Measurements from ENCODE around the gene L3MBTL3.
A peak's percentile ranks its signal among the peaks of the same experiment; 100 is the strongest.
"Not testable (repeated sequence)": the region's sequence is repeated elsewhere in the genome, so short reads cannot be mapped to it uniquely, and the experiment has no call there.

The L3MBTL3 gene

DNA sequence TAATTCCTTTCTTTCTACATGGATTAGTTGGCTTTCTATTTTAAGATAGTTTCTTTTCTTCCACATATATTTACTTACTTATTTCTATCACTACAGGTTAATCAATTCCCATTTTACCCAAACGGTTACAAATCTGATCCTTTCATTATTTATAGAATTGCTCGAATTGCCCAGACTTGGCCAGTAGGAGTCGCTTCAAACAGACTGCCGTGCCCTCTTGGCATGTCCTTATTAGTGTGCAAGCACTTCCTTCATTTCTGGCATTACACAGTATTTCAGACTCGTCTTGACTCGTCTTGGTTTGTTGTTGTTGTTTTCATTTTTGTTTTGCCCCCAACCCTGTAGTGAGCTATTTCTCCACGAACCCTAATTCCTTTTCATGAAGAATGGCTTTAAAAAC lies 129.8 kb downstream of the L3MBTL3 start:
- Mint-ChIP-seq H3K27ac (no peak overlapping the region), H3K4me3 (no peak overlapping the region), H3K27me3 (no peaks in the 10 kb centered on the region), H3K36me3 (peaks cover 18 to 32% of the 10 kb centered on the region in 2 donors), H3K9me3 (peaks cover 2 to 3% of the 10 kb centered on the region in 2 donors), H3K4me1 (no peaks in the 10 kb centered on the region)
- DNase-seq, result no peak
- ATAC-seq (replicated peaks), result peak in 1 of 2 donors; percentile 39

DNA sequence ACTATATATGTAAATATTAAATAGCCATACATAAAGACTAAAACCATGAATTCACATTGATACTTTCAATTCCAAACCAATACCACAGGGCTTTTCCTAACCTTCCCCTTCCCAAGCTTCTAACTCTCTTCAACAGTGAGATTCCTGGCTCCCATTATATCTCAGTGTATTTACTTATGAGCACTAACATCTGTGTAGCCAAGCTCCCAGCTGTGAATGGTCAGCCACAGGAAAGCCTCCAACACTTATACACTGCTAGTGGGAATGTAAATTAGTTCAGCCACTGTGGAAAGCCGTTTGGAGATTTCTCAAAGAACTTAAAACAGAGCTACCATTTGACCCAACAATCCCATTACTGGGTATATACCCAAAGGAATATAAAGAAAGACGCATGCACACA lies 130.6 kb downstream of the L3MBTL3 start:
- not testable (repeated sequence) for H3K4me3 Mint-ChIP-seq, H3K27ac Mint-ChIP-seq, DNase-seq

GRCh38 chr6:130150906-130151305 lies 132.5 kb downstream of the L3MBTL3 start:
- H3K4me3 Mint-ChIP-seq, result no peak overlapping the region
- peaks cover 2 to 3% of the 10 kb centered on the region in 2 donors for H3K9me3 Mint-ChIP-seq
- no peaks in the 10 kb centered on the region for H3K4me1 Mint-ChIP-seq
- no peaks in the 10 kb centered on the region for H3K27me3 Mint-ChIP-seq
- ATAC-seq (replicated peaks), result no peak
- H3K36me3 Mint-ChIP-seq, result peaks cover 10 to 24% of the 10 kb centered on the region in 2 donors
- no peak overlapping the region for H3K27ac Mint-ChIP-seq
- DNase-seq, result no peak

More for the DNA sequence above, 130.6 kb downstream of the L3MBTL3 start:
- ATAC-seq (replicated peaks); H3K4me1 Mint-ChIP-seq; H3K27me3 Mint-ChIP-seq; H3K9me3 Mint-ChIP-seq: not testable (repeated sequence)
- peaks cover 11 to 28% of the 10 kb centered on the region in 2 donors for H3K36me3 Mint-ChIP-seq

GRCh38 chr6:130152908-130153510 lies 134.6 kb downstream of the L3MBTL3 start:
- DNase-seq (no peak), ATAC-seq (replicated peaks) (no peak)
- Mint-ChIP-seq H3K4me1 (no peaks in the 10 kb centered on the region), H3K27ac (no peak overlapping the region), H3K9me3 (peaks cover 2 to 3% of the 10 kb centered on the region in 2 donors), H3K36me3 (peaks cover 10 to 13% of the 10 kb centered on the region in 2 donors), H3K27me3 (no peaks in the 10 kb centered on the region), H3K4me3 (no peak overlapping the region)

- no peak for DNase-seq
- H3K36me3 Mint-ChIP-seq, result no peaks in the 10 kb centered on the region
- no peak overlapping the region for H3K27ac Mint-ChIP-seq
- H3K27me3 Mint-ChIP-seq, result no peaks in the 10 kb centered on the region
- ATAC-seq (replicated peaks), result no peak
- H3K4me3 Mint-ChIP-seq, result no peak overlapping the region
- peaks cover 5 to 6% of the 10 kb centered on the region in 2 donors for H3K9me3 Mint-ChIP-seq
- peaks cover 0 to 3% of the 10 kb centered on the region in 2 donors for H3K4me1 Mint-ChIP-seq
Measured at GRCh38 chr6:130156908-130157307, 138.5 kb downstream of the L3MBTL3 start.

GRCh38 chr6:130158056-130158455 lies 139.7 kb downstream of the L3MBTL3 start:
- Mint-ChIP-seq H3K4me3 (no peak overlapping the region), H3K27me3 (no peaks in the 10 kb centered on the region), H3K27ac (no peak overlapping the region), H3K9me3 (peaks cover 5 to 6% of the 10 kb centered on the region in 2 donors), H3K4me1 (peaks cover 0 to 5% of the 10 kb centered on the region in 2 donors), H3K36me3 (no peaks in the 10 kb centered on the region)
- ATAC-seq (replicated peaks), result no peak
- DNase-seq, result no peak

DNA sequence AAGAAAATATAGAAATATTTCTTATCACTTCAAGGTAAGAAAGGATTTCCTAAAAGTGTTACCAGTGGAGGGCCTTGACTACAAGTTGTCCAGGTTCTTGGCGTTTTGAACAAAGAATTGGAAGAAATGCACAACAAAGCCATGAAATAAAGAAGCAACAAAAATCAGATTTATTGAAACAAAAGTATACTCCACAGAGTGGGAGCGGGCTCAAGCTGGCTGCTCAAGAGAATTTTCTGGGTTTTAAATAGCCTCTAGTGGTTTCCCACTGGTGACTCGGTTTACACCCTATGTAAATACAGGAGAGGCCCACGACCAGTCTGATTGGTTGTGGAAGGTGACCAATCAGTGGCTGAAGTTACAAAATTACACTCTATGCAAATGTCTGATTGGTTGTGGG lies 140.2 kb downstream of the L3MBTL3 start:
- Mint-ChIP-seq H3K36me3 (no peaks in the 10 kb centered on the region), H3K27me3 (no peaks in the 10 kb centered on the region), H3K27ac (no peak overlapping the region), H3K4me1 (peaks cover 0 to 5% of the 10 kb centered on the region in 2 donors), H3K4me3 (no peak overlapping the region), H3K9me3 (peaks cover 5 to 6% of the 10 kb centered on the region in 2 donors)
- no peak for ATAC-seq (replicated peaks)
- DNase-seq, result no peak

DNA sequence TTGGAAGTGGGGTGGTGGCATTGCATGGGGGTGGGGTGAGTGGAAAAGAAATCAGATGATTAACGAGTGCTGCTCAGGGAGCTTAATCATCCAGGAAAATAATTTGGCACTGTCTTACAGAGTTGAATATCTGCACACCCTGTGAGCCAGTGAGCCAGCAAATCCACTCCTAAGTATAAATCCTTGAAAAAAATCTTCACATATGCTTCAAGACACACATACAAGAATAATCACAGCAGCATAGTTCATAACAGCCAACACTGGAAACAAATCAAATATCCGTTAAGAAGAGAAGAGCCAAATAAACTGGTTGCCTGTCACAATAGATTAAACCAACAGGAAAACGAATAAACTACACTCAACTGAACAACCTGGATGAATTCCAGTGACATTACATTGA lies 141.6 kb downstream of the L3MBTL3 start:
- no peak for ATAC-seq (replicated peaks)
- Mint-ChIP-seq H3K27ac (no peak overlapping the region), H3K9me3 (peaks cover 5 to 7% of the 10 kb centered on the region in 2 donors), H3K36me3 (no peaks in the 10 kb centered on the region), H3K27me3 (no peaks in the 10 kb centered on the region), H3K4me3 (no peak overlapping the region), H3K4me1 (peaks cover 0 to 5% of the 10 kb centered on the region in 2 donors)
- DNase-seq, result no peak

GRCh38 chr6:130161683-130162404 lies 143.5 kb downstream of the L3MBTL3 start:
- Mint-ChIP-seq H3K4me1 (peaks cover 0 to 5% of the 10 kb centered on the region in 2 donors), H3K36me3 (no peaks in the 10 kb centered on the region), H3K4me3 (no peak overlapping the region), H3K27me3 (peaks cover 0 to 3% of the 10 kb centered on the region in 2 donors), H3K9me3 (peaks cover 5 to 11% of the 10 kb centered on the region in 2 donors), H3K27ac (no peak overlapping the region)
- ATAC-seq (replicated peaks) (peak; percentile 69 to 73), DNase-seq (no peak)

- Mint-ChIP-seq H3K36me3 (no peaks in the 10 kb centered on the region), H3K4me3 (no peak overlapping the region), H3K4me1 (peaks cover 0 to 5% of the 10 kb centered on the region in 2 donors), H3K27me3 (peaks cover 0 to 3% of the 10 kb centered on the region in 2 donors), H3K9me3 (peaks cover 5 to 11% of the 10 kb centered on the region in 2 donors), H3K27ac (no peak overlapping the region)
- ATAC-seq (replicated peaks), result no peak
- no peak for DNase-seq
Measured at GRCh38 chr6:130162421-130162820, 144.0 kb downstream of the L3MBTL3 start.

DNA sequence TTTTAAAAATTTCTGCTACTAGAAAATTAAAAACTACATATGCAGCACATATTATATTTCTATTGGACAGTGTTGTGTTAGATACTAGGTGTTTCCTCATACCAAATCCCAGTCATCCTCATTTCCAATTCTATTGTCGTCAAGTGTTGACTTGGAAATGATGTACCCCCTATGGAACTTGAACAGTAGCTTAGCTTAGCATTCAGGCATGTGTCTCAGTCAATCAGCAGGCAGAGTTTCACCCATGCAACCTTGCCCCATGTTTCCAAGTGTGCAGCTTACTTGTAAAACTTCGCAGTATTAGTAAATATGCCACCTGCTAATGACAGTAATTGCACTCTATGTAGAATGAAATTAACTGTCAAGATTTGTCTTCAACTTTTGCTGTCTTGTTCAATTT lies 144.9 kb downstream of the L3MBTL3 start:
- no peak overlapping the region for H3K27ac Mint-ChIP-seq
- H3K4me3 Mint-ChIP-seq, result no peak overlapping the region
- DNase-seq (no peak), ATAC-seq (replicated peaks) (no peak)
- H3K9me3 Mint-ChIP-seq, result peaks cover 5 to 8% of the 10 kb centered on the region in 2 donors
- peaks cover 0 to 5% of the 10 kb centered on the region in 2 donors for H3K4me1 Mint-ChIP-seq
- H3K27me3 Mint-ChIP-seq, result peaks cover 0 to 3% of the 10 kb centered on the region in 2 donors
- H3K36me3 Mint-ChIP-seq, result no peaks in the 10 kb centered on the region

- Mint-ChIP-seq H3K9me3 (peaks cover 4 to 5% of the 10 kb centered on the region in 2 donors), H3K36me3 (no peaks in the 10 kb centered on the region), H3K27ac (no peak overlapping the region), H3K27me3 (peaks cover 0 to 3% of the 10 kb centered on the region in 2 donors), H3K4me1 (peaks cover 0 to 5% of the 10 kb centered on the region in 2 donors), H3K4me3 (no peak overlapping the region)
- ATAC-seq (replicated peaks) (no peak), DNase-seq (no peak)
Measured at GRCh38 chr6:130164251-130164650, 145.9 kb downstream of the L3MBTL3 start.

DNA sequence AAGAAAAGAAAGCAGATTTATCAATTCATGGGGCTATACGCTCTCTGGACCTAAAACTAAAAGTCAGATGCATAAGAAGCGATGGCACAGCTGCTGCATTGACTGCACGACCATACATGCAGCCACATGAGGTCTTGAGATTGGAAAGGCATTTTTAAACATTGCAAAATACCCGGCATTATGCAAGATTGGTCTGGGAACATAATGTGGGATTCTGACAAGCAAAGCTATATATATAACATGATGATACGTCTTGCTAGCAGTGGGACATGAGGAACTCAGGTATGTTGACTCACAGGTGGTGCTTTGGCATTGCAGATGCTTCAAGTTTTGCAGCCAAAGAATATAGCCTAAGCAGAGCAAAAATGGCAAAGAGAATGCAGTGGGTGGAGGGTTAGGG lies 149.3 kb downstream of the L3MBTL3 start:
- Mint-ChIP-seq H3K4me1 (no peaks in the 10 kb centered on the region), H3K9me3 (peaks cover 7 to 17% of the 10 kb centered on the region in 2 donors)

GRCh38 chr6:130170160-130170559 lies 151.8 kb downstream of the L3MBTL3 start:
- not testable (repeated sequence) for H3K36me3 Mint-ChIP-seq; ATAC-seq (replicated peaks); H3K27ac Mint-ChIP-seq; H3K4me3 Mint-ChIP-seq; H3K27me3 Mint-ChIP-seq; DNase-seq; H3K4me1 Mint-ChIP-seq
- peaks cover 10 to 15% of the 10 kb centered on the region in 2 donors for H3K9me3 Mint-ChIP-seq

More for the DNA sequence above, 149.3 kb downstream of the L3MBTL3 start:
- ATAC-seq (replicated peaks), result no peak
- no peak for DNase-seq
- no peak overlapping the region for H3K27ac Mint-ChIP-seq
- H3K27me3 Mint-ChIP-seq, result peaks cover 0 to 3% of the 10 kb centered on the region in 2 donors
- no peak overlapping the region for H3K4me3 Mint-ChIP-seq
- H3K36me3 Mint-ChIP-seq, result peaks cover 2 to 3% of the 10 kb centered on the region in 2 donors
